Neural progenitor cell (in vitro differentiated cells): Measurements from ENCODE around the gene HMBS.
"Not testable (repeated sequence)": the region's sequence is repeated elsewhere in the genome, so short reads cannot be mapped to it uniquely, and the experiment has no call there.

Source experiments
- EZH2 ChIP-seq: fragments of 200-600 bp; sonication (generic); IDR thresholded peaks from 2 replicates; pipeline ENCODE4 v1.6.1; 2017; ENCODE audit warnings: antibody characterized with exemption, mild to moderate bottlenecking, moderate library complexity
- TF ChIP-seq, protein P1 (sequence below): fragments of 200-600 bp; sonication (generic); IDR thresholded peaks from 2 replicates; pipeline ENCODE4 v1.5.1; 2017; ENCODE audit warnings: antibody characterized with exemption, mild to moderate bottlenecking

DNA sequence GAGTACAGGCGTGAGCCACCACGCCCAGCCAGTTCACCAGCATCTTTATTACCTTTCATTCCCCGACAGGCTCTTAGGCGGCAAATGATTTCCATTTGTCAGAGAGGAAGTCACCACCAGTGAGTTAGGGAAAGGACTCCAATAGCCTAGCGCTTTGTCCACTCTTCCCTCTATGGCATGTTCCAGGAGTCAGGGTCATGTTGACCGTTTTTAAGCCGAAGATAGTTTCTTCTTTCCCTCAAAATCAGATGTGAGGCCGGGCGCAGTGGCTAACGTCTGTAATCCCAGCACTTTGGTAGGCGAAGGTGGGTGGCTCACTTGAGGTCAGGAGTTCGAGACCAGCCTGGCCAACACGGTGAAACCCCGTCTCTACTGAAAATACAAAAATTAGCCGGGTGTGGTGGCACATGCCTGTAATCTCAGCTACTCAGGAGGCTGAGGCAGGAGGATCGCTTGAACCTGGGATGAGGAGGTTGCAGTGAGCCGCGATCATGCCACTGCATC lies 18.5 kb downstream of the HMBS start:
- TF ChIP-seq, protein P1, sequence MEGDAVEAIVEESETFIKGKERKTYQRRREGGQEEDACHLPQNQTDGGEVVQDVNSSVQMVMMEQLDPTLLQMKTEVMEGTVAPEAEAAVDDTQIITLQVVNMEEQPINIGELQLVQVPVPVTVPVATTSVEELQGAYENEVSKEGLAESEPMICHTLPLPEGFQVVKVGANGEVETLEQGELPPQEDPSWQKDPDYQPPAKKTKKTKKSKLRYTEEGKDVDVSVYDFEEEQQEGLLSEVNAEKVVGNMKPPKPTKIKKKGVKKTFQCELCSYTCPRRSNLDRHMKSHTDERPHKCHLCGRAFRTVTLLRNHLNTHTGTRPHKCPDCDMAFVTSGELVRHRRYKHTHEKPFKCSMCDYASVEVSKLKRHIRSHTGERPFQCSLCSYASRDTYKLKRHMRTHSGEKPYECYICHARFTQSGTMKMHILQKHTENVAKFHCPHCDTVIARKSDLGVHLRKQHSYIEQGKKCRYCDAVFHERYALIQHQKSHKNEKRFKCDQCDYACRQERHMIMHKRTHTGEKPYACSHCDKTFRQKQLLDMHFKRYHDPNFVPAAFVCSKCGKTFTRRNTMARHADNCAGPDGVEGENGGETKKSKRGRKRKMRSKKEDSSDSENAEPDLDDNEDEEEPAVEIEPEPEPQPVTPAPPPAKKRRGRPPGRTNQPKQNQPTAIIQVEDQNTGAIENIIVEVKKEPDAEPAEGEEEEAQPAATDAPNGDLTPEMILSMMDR, result not testable (repeated sequence)
- TF ChIP-seq EZH2, result not testable (repeated sequence)
